CD4-positive, alpha-beta T cell treated with Interleukin-12 subunit alpha and Interleukin-12 subunit beta, for 1 hour (primary cell): ENCODE results near the gene GNB3.

Experiments used
- DNase-seq: peaks from one replicate; pipeline ENCODE4 v3.0.0-alpha.2; 2020

The GNB3 gene

GRCh38 chr12:6824085-6824775, 16.5 kb upstream of the GNB3 start:
- DNase-seq, result no peak

DNA sequence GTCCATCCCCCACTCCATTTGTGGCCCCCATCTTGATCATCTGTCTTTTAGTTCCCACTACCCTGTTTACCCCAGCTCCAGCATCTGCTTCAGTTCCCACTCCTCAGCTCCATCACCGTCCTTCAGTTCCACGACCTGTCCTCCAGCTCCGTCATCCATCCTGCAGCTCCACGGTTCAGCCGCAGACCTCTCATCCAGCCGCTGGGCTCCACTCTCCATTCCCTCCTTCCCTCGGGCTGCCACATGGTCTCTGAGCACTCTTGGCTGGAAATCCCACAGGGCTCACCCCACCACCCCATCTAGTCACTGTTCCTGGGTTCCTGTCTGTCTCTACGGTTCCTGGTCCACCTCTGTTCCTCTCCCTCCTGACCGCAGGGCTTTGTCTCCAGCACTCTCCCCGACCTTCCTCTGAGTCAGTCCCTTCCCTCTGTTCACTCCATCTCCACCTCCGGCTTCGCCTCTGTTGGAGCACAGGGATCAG, 15.8 kb upstream of the GNB3 start:
- no peak for DNase-seq

GRCh38 chr12:6825398-6826124, 15.2 kb upstream of the GNB3 start:
- DNase-seq, result peak; percentile 81

- no peak for DNase-seq
Observed at GRCh38 chr12:6826125-6826733, 14.5 kb upstream of the GNB3 start.

DNA sequence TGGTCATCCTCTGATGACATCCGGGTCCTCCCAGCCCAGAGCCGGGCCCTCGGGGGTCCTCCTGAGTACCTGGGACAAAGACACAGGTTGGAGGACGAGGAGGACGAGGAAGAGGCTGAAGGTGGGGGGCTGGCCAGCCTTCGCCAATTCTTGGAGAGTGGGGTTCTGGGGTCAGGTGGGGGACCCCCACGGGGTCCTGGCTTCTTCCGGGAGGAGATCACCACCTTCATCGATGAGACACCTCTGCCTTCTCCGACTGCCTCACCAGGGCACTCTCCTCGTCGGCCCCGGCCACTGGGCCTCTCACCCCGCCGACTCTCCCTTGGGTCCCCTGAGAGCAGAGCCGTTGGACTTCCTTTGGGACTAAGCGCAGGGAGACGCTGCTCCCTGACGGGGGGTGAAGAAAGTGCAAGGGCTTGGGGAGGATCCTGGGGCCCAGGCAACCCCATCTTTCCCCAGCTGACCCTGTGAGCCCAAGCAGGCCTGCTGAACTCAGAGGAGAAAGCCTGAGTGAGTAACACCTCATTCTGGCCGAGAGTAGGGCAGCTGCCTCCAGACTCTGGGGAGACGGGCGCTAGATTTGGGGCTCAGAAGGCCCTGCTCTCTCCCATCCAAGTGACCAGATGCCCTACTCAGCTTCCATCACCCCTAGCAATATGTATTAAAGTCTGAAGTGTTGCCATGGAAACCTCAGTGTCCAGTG, 13.8 kb upstream of the GNB3 start:
- DNase-seq, result no peak

DNA sequence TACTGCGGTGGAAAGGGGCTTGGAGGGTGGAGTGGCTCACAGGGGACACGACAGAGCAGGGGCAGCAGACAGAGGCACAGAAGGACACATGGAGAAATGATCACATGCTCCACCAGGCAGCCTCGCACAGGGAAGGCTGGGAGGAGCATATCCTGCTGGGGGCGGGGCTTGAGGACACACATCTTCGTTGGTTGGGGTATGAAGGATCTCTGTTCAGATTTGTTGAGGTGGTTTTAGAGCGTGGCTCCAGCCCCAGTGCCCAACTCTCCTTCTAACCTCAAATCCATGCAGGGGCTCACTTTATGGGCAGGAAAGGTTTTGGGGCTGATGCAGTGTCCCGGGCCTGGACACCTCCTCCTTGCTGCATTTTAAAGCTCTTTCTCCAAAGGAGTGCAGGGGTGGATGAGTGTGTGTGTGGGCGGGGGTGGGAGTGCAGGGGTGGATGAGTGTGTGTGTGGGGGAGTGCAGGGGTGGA, 13.3 kb upstream of the GNB3 start:
- peak; percentile 38 for DNase-seq

DNA sequence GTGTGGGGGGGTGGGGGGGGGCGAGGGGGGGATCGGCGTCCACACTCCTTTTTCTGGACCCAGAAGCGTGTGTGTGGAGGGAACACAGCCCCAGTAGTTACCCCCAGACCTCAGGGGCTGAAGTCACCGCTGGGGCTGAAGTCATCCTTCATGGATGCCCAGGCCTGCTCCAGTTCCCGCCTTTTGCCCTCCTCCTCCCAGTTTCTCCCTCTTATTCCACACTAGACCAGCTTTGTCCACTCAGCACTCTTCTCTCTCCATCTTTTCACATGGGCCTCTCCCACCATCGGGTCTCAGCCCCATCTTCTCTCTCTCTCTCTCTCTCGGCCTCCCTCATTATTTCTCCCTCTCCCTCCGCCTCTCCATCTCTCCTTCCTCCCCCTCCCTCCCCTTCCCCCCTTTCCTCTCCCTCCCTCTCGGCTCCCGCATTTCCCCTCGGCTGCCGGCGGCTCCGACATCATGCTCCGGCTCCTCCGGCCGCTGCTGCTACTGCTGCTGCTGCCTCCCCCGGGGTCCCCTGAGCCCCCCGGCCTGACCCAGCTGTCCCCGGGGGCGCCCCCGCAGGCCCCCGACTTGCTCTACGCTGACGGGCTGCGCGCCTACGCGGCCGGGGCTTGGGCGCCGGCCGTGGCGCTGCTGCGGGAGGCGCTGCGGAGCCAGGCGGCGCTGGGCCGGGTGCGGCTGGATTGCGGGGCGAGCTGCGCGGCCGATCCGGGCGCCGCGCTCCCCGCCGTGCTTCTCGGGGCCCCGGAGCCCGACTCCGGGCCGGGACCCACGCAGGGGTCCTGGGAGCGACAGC, 12.5 kb upstream of the GNB3 start, which contains the start of gene P3H3:
TSS of gene P3H3 (plus strand) at position 426 of the 799 bp plus-strand sequence. CDS start at position 460, 34 bp downstream.
- no peak for DNase-seq

DNA sequence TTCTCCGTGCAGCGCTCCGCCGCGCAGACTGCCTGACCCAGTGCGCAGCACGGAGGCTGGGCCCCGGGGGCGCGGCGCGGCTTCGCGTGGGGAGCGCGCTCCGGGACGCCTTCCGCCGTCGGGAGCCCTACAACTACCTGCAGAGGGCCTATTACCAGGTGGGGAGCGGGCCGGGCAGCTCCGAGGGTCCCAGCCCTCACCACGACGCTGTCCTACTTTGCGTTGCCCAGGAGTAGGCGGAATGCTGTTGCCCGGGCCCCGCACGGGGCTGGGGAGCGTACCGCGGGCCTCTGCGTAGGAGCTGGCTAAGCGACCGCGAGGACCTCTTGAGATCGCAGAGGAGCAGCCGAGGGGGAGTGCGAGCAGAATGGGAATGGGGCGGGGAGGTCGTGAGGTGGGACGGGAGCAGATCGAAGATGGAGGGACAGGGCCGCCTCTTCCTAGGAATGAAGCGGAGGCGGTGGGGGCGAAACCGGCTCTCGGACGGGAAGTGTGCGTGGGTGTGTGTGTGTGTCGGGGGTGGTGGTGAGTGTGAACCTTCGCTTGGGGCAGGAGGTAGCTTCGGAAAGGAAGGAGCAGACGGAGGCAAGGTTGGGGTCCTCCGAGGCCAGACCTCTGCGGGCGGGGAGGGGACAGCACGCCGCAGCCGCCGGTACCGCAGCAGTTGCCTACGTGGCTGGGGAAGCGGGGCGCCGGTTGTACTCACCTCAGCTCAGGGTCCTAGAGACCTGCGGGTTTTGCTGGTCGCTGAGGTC, 11.8 kb upstream of the GNB3 start:
- peak; percentile 37 for DNase-seq

GRCh38 chr12:6829536-6830220, 11.0 kb upstream of the GNB3 start:
- DNase-seq, result no peak

- DNase-seq, result no peak
Observed at GRCh38 chr12:6830286-6830890, 10.3 kb upstream of the GNB3 start.

DNA sequence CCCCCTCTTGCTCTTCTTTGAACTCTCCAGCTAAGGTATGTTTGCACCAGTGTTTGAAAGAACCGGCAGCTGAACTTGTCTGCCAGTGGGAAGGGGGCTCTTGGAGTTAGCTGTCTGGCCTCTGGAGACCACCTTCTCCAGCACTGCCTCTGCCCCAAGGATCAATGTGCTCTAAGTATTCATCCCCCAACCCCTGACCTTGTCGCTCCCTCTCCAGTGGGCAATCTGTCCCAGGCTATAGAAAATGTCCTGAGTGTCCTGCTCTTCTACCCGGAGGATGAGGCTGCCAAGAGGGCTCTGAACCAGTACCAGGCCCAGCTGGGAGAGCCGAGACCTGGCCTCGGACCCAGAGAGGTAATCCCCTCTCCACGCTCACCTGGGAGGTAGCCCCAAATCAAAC, 9.7 kb upstream of the GNB3 start:
- DNase-seq, result no peak

DNA sequence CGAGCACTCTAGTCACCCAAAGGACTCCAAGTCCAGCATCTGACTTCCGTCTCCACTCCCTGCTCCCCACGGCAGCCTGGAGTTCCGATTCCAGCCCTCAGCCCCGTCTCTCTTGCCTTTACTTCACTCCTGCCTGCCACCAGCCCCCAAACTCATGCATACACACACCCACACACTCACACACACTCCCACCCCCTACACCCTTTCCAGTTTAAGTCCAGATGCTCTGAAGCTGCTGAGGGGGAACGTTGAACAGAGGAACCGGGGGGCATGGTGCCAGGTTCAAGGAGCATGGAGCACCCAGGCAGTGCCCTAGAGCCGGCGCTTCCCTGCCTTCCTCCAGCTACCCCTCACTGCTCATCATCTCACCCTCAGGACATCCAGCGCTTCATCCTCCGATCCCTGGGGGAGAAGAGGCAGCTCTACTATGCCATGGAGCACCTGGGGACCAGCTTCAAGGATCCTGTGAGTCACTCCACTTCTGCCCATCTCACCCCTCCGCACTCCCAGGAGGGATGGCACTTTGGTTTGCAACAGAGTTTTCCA, 9.2 kb upstream of the GNB3 start:
- no peak for DNase-seq

DNA sequence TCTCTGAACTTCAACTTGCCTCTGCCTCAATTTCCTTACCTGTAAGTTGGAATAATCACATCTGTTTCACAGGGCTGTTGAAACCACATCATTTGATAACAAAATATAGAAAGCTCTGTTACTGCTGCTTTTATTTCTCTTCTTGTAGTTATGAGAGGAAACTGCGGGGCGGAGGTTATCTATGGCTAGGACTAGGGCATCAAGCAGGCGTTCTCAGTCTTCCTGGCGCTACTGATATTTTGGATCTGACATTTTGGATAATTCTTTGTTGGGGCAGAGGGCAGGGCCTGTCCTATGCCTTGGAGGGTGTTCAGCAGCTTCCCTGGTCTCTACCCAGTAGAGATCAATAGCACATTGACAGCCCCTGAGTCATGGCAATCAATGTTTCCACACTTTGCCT, 8.6 kb upstream of the GNB3 start:
- DNase-seq, result no peak

GRCh38 chr12:6833189-6833890, 7.4 kb upstream of the GNB3 start:
- DNase-seq, result no peak

- DNase-seq, result no peak
Observed at GRCh38 chr12:6834254-6834653, 6.5 kb upstream of the GNB3 start.

GRCh38 chr12:6834873-6835272, 5.9 kb upstream of the GNB3 start:
- DNase-seq, result no peak

DNA sequence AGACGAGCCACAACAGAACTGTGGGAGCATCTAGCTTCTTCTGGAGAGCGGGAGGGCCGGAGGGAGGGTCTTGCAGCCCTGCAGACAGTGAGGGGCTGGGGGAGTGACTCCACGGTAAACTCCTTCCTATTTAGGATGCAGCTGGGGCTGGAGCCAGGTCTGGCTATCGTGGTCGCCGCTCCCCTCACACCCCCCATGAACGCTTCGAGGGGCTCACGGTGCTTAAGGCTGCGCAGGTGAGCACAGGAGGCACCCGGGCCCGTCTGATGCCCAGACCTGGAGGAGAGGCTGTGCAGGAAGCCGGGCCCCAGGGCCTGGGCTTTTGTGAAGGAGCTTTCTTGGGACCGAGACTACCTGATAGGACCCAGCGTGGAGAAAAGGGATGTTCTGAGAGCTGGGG, 3.9 kb upstream of the GNB3 start:
- no peak for DNase-seq

- no peak for DNase-seq
Observed at GRCh38 chr12:6837370-6838060, 3.2 kb upstream of the GNB3 start.

GRCh38 chr12:6838854-6839253, 1.9 kb upstream of the GNB3 start:
- DNase-seq, result no peak
